Measurements from ENCODE around the gene SAMD4A.

SAMD4A gene

DNA sequence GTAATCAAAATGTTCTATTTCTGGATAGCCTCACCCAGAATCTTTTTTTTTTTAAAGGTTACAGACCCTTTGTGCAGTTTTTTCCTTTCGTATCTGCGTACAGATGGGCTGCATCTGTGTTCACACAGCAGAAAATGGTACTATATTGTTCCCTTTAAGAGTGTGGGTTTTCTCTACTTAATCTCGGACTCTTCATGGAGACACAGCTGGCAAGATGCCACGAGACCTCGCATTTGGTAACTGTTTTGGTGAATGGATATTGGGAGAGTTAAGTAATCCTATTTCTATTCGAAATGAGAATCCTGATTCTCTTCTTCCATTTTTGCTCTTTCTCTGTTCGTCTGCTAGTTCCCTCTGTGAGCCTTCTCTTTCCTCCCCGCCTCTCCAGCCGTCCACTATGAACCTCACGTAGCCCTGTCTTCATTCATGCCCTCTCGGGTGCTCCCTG, 85.7 kb downstream of the SAMD4A start:
- H3K27ac ChIP-seq (replicated peaks) = no peak overlapping the region
- no peak for DNase-seq (ENCODE audit: low read depth in 1 of 2, low spot score in 1 of 2)
- H3K4me3 ChIP-seq (replicated peaks; ENCODE audit: insufficient read depth, low read length) = no peak overlapping the region
- H3K27me3 ChIP-seq (ENCODE audit: insufficient read depth, poor library complexity, severe bottlenecking) = peaks cover 14% of the 10 kb centered on the region
- TF ChIP-seq GABPA (IDR thresholded peaks at IDR 0.05; ENCODE audit: low read depth) = no peak
- no peak for TF ChIP-seq POLR2AphosphoS5 (IDR thresholded peaks at IDR 0.05; ENCODE audit: low read depth)
- TF ChIP-seq, protein P1, sequence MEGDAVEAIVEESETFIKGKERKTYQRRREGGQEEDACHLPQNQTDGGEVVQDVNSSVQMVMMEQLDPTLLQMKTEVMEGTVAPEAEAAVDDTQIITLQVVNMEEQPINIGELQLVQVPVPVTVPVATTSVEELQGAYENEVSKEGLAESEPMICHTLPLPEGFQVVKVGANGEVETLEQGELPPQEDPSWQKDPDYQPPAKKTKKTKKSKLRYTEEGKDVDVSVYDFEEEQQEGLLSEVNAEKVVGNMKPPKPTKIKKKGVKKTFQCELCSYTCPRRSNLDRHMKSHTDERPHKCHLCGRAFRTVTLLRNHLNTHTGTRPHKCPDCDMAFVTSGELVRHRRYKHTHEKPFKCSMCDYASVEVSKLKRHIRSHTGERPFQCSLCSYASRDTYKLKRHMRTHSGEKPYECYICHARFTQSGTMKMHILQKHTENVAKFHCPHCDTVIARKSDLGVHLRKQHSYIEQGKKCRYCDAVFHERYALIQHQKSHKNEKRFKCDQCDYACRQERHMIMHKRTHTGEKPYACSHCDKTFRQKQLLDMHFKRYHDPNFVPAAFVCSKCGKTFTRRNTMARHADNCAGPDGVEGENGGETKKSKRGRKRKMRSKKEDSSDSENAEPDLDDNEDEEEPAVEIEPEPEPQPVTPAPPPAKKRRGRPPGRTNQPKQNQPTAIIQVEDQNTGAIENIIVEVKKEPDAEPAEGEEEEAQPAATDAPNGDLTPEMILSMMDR (IDR thresholded peaks at IDR 0.05; ENCODE audit: insufficient read depth, low read length) = no peak
- TF ChIP-seq SPI1 (IDR thresholded peaks at IDR 0.05; ENCODE audit: borderline replicate concordance, low read depth) = no peak
- TF ChIP-seq, protein P2, sequence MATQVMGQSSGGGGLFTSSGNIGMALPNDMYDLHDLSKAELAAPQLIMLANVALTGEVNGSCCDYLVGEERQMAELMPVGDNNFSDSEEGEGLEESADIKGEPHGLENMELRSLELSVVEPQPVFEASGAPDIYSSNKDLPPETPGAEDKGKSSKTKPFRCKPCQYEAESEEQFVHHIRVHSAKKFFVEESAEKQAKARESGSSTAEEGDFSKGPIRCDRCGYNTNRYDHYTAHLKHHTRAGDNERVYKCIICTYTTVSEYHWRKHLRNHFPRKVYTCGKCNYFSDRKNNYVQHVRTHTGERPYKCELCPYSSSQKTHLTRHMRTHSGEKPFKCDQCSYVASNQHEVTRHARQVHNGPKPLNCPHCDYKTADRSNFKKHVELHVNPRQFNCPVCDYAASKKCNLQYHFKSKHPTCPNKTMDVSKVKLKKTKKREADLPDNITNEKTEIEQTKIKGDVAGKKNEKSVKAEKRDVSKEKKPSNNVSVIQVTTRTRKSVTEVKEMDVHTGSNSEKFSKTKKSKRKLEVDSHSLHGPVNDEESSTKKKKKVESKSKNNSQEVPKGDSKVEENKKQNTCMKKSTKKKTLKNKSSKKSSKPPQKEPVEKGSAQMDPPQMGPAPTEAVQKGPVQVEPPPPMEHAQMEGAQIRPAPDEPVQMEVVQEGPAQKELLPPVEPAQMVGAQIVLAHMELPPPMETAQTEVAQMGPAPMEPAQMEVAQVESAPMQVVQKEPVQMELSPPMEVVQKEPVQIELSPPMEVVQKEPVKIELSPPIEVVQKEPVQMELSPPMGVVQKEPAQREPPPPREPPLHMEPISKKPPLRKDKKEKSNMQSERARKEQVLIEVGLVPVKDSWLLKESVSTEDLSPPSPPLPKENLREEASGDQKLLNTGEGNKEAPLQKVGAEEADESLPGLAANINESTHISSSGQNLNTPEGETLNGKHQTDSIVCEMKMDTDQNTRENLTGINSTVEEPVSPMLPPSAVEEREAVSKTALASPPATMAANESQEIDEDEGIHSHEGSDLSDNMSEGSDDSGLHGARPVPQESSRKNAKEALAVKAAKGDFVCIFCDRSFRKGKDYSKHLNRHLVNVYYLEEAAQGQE (IDR thresholded peaks at IDR 0.05; ENCODE audit: insufficient replicate concordance, low read depth) = no peak

DNA sequence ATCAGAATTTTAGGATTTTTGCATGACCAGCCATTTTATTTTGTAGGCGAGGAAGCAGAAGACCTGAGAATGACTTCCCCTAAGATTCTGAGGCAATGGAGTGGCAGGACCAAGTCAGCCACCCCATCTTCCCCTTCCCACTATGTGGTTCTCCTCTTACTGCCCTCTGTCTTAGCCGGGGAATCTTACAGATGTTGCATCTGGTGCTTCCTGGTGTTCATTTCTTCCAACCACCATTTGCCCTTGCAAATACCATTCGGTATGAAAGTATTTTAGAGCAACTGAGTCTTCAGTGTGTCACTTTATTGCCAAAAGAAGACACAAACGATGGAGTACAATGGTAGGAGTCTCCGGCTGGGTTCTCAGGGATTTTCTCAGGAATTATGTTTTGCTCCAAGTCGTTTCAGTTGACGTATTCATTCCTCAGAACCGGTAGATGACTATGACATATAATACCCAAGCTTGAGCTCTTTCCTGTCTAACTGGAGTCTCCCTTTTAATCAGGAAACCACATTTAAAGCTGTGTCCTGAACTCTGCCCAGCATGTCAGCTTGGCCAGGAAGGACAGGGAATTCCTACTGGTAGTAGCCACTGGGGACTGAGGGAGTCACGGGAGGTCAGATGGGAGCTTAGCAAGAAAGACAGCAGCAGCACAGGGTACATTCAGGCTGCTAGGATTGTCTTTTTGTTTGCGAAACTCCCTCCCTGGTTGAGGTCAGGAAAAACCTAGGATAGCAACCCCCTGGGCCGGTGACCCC, 87.0 kb downstream of the SAMD4A start:
- Histone ChIP-seq H3K4me3 (replicated peaks; ENCODE audit: insufficient read depth, low read length) (no peak overlapping the region), H3K27me3 (ENCODE audit: insufficient read depth, poor library complexity, severe bottlenecking) (peaks cover 14% of the 10 kb centered on the region), H3K27ac (replicated peaks) (no peak overlapping the region)
- DNase-seq (ENCODE audit: low read depth in 1 of 2, low spot score in 1 of 2) = no peak
- TF ChIP-seq, protein P1 (IDR thresholded peaks at IDR 0.05; ENCODE audit: insufficient read depth, low read length) = no peak
- TF ChIP-seq GABPA (IDR thresholded peaks at IDR 0.05; ENCODE audit: low read depth) (no peak), SPI1 (IDR thresholded peaks at IDR 0.05; ENCODE audit: borderline replicate concordance, low read depth) (no peak), POLR2AphosphoS5 (IDR thresholded peaks at IDR 0.05; ENCODE audit: low read depth) (no peak)
- TF ChIP-seq, protein P2 (IDR thresholded peaks at IDR 0.05; ENCODE audit: insufficient replicate concordance, low read depth) = no peak

DNA sequence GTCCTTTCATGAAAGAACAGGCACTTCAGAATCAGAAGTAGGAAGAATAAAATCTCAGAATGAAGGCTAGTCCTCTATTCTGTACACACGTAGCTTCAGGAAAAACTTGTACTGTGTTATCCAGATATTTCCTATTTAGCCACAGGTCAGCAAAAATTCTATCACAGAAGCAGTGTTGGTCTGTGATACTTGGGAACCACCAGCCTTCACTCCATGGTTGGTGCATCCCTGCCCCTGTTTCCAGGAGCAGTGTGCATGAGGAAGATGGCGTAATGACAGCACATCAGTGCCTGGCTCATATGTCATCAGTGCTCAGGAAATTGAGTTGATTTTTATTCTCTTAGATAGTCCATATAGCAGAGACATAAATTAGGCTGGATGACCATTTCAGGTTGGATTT, 87.7 kb downstream of the SAMD4A start:
- no peak for DNase-seq (ENCODE audit: low read depth in 1 of 2, low spot score in 1 of 2)
- peaks cover 14% of the 10 kb centered on the region for H3K27me3 ChIP-seq (ENCODE audit: insufficient read depth, poor library complexity, severe bottlenecking)
- no peak overlapping the region for H3K27ac ChIP-seq (replicated peaks)
- H3K4me3 ChIP-seq (replicated peaks; ENCODE audit: insufficient read depth, low read length) = no peak overlapping the region
- TF ChIP-seq, protein P2 (IDR thresholded peaks at IDR 0.05; ENCODE audit: insufficient replicate concordance, low read depth) = no peak
- TF ChIP-seq GABPA (IDR thresholded peaks at IDR 0.05; ENCODE audit: low read depth) = no peak
- no peak for TF ChIP-seq SPI1 (IDR thresholded peaks at IDR 0.05; ENCODE audit: borderline replicate concordance, low read depth)
- no peak for TF ChIP-seq POLR2AphosphoS5 (IDR thresholded peaks at IDR 0.05; ENCODE audit: low read depth)
- TF ChIP-seq, protein P1 (IDR thresholded peaks at IDR 0.05; ENCODE audit: insufficient read depth, low read length) = no peak

All from HL-60 (cell line).